ENCODE results near the gene DZIP1. TPM values are rescaled to one million over a fixed set of nuclear protein-coding genes. Genes with fewer than 3 reads are reported as not detected.

DZIP1 gene
- total and polyA plus RNA-seq, 2 of the 8 experiments (the other 6 are each of a cell fraction or from before 2014, with no cell fraction given) = 7.6 to 24.6 TPM

- Histone ChIP-seq H3K4me3 (ENCODE audit: extremely low read depth in 1 of 4, insufficient read depth in 2 of 4, low read depth in 3 of 4, low read length in 4 of 4) (peak overlapping the region; percentile 51 to 84 (median 67)), H3K36me3 (ENCODE audit: control insufficient read depth in 2 of 4, insufficient read depth in 4 of 4, low read length in 3 of 4) (peaks cover 0 to 11% (median under 1%) of the 10 kb centered on the region in 4 experiments; a peak in 2 of 8 replicates), H3K56ac (replicated peaks; ENCODE audit: insufficient read length, low read depth, low read length) (peak overlapping the region; percentile 52), H4K5ac (ENCODE audit: insufficient read length, low read depth, low read length) (peak overlapping the region; percentile 38), H3K4me2 (ENCODE audit: insufficient read depth in 1 of 2, low read depth in 2 of 2, low read length in 2 of 2) (peak overlapping the region; percentile 72 to 94), H2BK15ac (ENCODE audit: low read length) (peak overlapping the region; percentile 26; the same call in 1 of the 2 replicates), H3K23ac (ENCODE audit: insufficient read length) (no peak overlapping the region), H3K14ac (ENCODE audit: insufficient read length) (no peak overlapping the region), H2BK20ac (ENCODE audit: low read length) (no peak overlapping the region), H4K8ac (ENCODE audit: extremely low read depth, insufficient read depth, low read length) (peak overlapping the region; percentile 94), H3K27ac (ENCODE audit: low read depth, low read length) (no peak overlapping the region), H3K79me1 (ENCODE audit: low read depth, low read length) (0 out of 2 replicates have a peak, but pooled peaks cover 2% of the 10 kb centered on the region), H2BK120ac (replicated peaks; ENCODE audit: low read depth, low read length) (no peak overlapping the region), H2BK5ac (ENCODE audit: low read depth, low read length) (no peak overlapping the region; the same call in 1 of the 2 replicates), H4K20me1 (replicated peaks in 1 of 2; ENCODE audit: control insufficient read depth in 1 of 2, insufficient read depth in 2 of 2, low read length in 2 of 2) (peaks cover 2 to 3% of the 10 kb centered on the region in 2 experiments), H3K9me3 (ENCODE audit: insufficient read depth in 2 of 2, low read depth in 1 of 2, low read length in 1 of 2) (no peaks in the 10 kb centered on the region), H3K4me1 (replicated peaks in 1 of 4; ENCODE audit: control insufficient read depth in 3 of 4, insufficient read depth in 4 of 4, low read length in 3 of 4) (peaks cover 3 to 17% (median 7%) of the 10 kb centered on the region in 4 experiments; a peak in 6 of 7 replicates), H3K18ac (ENCODE audit: extremely low read depth, low read length) (peak overlapping the region; percentile 76), H2AK5ac (ENCODE audit: low read depth, low read length) (no peak overlapping the region), H2AFZ (ENCODE audit: low read length) (no peak overlapping the region; the same call in 1 of the 2 replicates), H2BK12ac (ENCODE audit: low read depth, low read length) (0 out of 2 replicates have a peak overlapping the region, but pooled peaks have one; percentile 32), H3K27me3 (replicated peaks in 1 of 4; ENCODE audit: control insufficient read depth in 3 of 4, extremely low read depth in 1 of 4, insufficient read depth in 3 of 4, low read length in 3 of 4) (no peaks in the 10 kb centered on the region; a peak in 1 of 7 replicates), H3K4ac (replicated peaks; ENCODE audit: insufficient read length, low read depth, low read length) (no peak overlapping the region), H4K91ac (replicated peaks; ENCODE audit: insufficient read length, low read length) (no peak overlapping the region), H3K9ac (replicated peaks in 1 of 4; ENCODE audit: extremely low read depth in 1 of 4, low read depth in 3 of 4, low read length in 3 of 4) (peak overlapping the region; percentile 36 to 88 (median 64)), H3K79me2 (ENCODE audit: control insufficient read depth in 1 of 2, insufficient read depth in 2 of 2, low read length in 2 of 2) (no peaks in the 10 kb centered on the region), H3K23me2 (ENCODE audit: low read depth, low read length) (peaks cover 9% of the 10 kb centered on the region)
- peak in 1 of 2 experiments; percentile 88 for DNase-seq (ENCODE audit: low read depth in 1 of 2, low spot score in 2 of 2)
- 2% methylated on average over 24 of the region's 62 CpGs; no CpG with 5 or more reads in 1 of the 2 experiments for WGBS, 2 experiments (ENCODE audit: extremely low coverage in 1 of 2, insufficient coverage in 1 of 2, insufficient read length in 1 of 2, insufficient replicate concordance in 2 of 2, low coverage in 1 of 2, low lambda C conversion rate in 2 of 2, missing lambda C conversion rate in 1 of 2)
- CTCF ChIA-PET (ENCODE audit: partially characterized antibody) = interaction anchor here (1.1 to 1.6 kb wide), 7 partner anchors 17 to 190 kb away, joined by 3 to 9 read pairs (median 5); no protein-coding TSS in a partner anchor
- FAIRE-seq = no peak
- POLR2A ChIA-PET (ENCODE audit: partially characterized antibody) = interaction anchor here (0.6 to 1.7 kb wide), 10 partner anchors 9 to 190 kb away, joined by 3 to 8 read pairs (median 3); partner anchors contain the start of gene DNAJC3
- no peak for TF ChIP-seq NRF1 (IDR thresholded peaks at IDR 0.05; ENCODE audit: low read depth, low read length)
- TF ChIP-seq KDM4A (IDR thresholded peaks at IDR 0.05; ENCODE audit: low read depth, low read length, severe bottlenecking) = peak; percentile 94
- TF ChIP-seq KDM1A (IDR thresholded peaks at IDR 0.05; ENCODE audit: borderline replicate concordance, low read length) = no peak
- TF ChIP-seq TAF1 (IDR thresholded peaks at IDR 0.05; ENCODE audit: low read depth, low read length) = no peak
- peak; percentile 77 for TF ChIP-seq E2F6 (IDR thresholded peaks at IDR 0.05)
- peak; percentile 80; the same call in 1 of the 2 replicates for TF ChIP-seq RBBP5 (IDR thresholded peaks at IDR 0.05; ENCODE audit: borderline replicate concordance, low read depth, low read length)
- TF ChIP-seq ASH2L (IDR thresholded peaks at IDR 0.05; ENCODE audit: low read length) = peak; percentile 20
- no peak for TF ChIP-seq RNF2 (IDR thresholded peaks at IDR 0.05; ENCODE audit: borderline replicate concordance, low read depth, low read length, missing control alignments, poor library complexity, severe bottlenecking)
- TF ChIP-seq SAP30 (IDR thresholded peaks at IDR 0.05; ENCODE audit: insufficient read depth, insufficient replicate concordance, low read length) = no peak
- no peak for TF ChIP-seq EZH2 (IDR thresholded peaks at IDR 0.05; ENCODE audit: low read depth, low read length, severe bottlenecking)
Observed at GRCh38 chr13:95643936-95644598, 439 bp downstream of the DZIP1 start.

All from H1 (cell line).